RWPE2 (cell line): ENCODE data around the gene ZNF445.

Experiments used
- ATAC-seq: fragments of 200-7000 bp; cut with Tn5 transposase; 3 replicates; pipeline ENCODE4 v1.9.1; 2021; ENCODE audit warnings: low read depth
- DNase-seq: peaks from one replicate; pipeline ENCODE4 v3.0.0-alpha.2; 2020; ENCODE audit warnings: low spot score
- H3K27ac ChIP-seq: fragments of 450-650 bp; 2 replicates; pipeline ENCODE4 v1.5.1; 2017; ENCODE audit warnings: mild to moderate bottlenecking; ENCODE audit not compliant: poor library complexity, severe bottlenecking
- H3K27me3 ChIP-seq: fragments of 250-450 bp; sonication (Bioruptor Pico); 2 replicates; pipeline ENCODE4 v1.5.1; 2021; ENCODE audit warnings: mild to moderate bottlenecking, moderate library complexity; ENCODE audit not compliant: insufficient read depth, poor library complexity, severe bottlenecking
- H3K36me3 ChIP-seq: fragments of 250-450 bp; sonication (Bioruptor Pico); 2 replicates; pipeline ENCODE4 v1.5.1; 2020; ENCODE audit warnings: low read depth, mild to moderate bottlenecking, moderate library complexity
- H3K4me1 ChIP-seq: fragments of 250-450 bp; sonication (Bioruptor Pico); 2 replicates; pipeline ENCODE4 v1.5.1; 2021; ENCODE audit warnings: mild to moderate bottlenecking, moderate library complexity; ENCODE audit not compliant: insufficient read depth, poor library complexity, severe bottlenecking
- H3K4me3 ChIP-seq: fragments of 250-450 bp; sonication (Bioruptor Pico); 2 replicates; pipeline ENCODE4 v1.5.1; 2021; ENCODE audit warnings: mild to moderate bottlenecking, moderate library complexity; ENCODE audit not compliant: severe bottlenecking
- H3K9me3 ChIP-seq: fragments of 250-450 bp; sonication (Bioruptor Pico); 2 replicates; pipeline ENCODE4 v1.5.1; 2021; ENCODE audit warnings: mild to moderate bottlenecking, moderate library complexity; ENCODE audit not compliant: severe bottlenecking
- CTCF ChIP-seq: fragments of 450-650 bp; IDR thresholded peaks from one replicate; pipeline ENCODE4 v1.5.1; 2017; ENCODE audit warnings: mild to moderate bottlenecking, moderate library complexity; ENCODE audit not compliant: poor library complexity, severe bottlenecking

The ZNF445 gene

GRCh38 chr3:44430466-44430865 is 47.0 kb downstream of the ZNF445 start:
- H3K36me3 ChIP-seq = no peaks in the 10 kb centered on the region
- H3K4me1 ChIP-seq = no peaks in the 10 kb centered on the region
- no peak for DNase-seq
- no peaks in the 10 kb centered on the region for H3K9me3 ChIP-seq
- no peak overlapping the region for H3K27ac ChIP-seq
- TF ChIP-seq CTCF = no peak
- no peak for ATAC-seq
- H3K4me3 ChIP-seq = no peak overlapping the region
- H3K27me3 ChIP-seq = no peaks in the 10 kb centered on the region

DNA sequence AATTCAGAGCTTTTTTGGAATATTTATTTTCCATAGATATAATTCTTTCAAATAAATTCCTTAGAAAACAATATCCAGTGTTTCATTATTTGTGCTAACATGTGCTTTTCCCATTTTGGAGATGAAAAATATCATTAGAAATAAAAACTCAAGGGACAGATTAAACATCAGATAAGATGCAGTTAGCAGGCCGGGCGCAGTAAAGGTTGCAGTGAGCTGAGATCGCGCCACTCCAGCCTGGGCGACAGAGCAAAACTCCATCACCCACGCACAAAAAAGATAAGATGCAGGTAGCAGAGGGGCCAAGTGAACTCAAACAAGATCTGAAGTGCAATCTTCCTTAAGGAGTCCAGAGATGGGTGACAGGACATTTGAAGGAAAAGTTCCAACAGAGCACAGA is 48.0 kb downstream of the ZNF445 start:
- no peaks in the 10 kb centered on the region for H3K4me1 ChIP-seq
- no peak overlapping the region for H3K4me3 ChIP-seq
- no peaks in the 10 kb centered on the region for H3K36me3 ChIP-seq
- ATAC-seq (no peak), DNase-seq (no peak)
- H3K9me3 ChIP-seq = no peaks in the 10 kb centered on the region
- H3K27ac ChIP-seq = no peak overlapping the region
- no peaks in the 10 kb centered on the region for H3K27me3 ChIP-seq
- TF ChIP-seq CTCF = no peak

- Histone ChIP-seq H3K27ac (no peak overlapping the region), H3K9me3 (no peaks in the 10 kb centered on the region), H3K4me1 (no peaks in the 10 kb centered on the region), H3K4me3 (no peak overlapping the region), H3K27me3 (no peaks in the 10 kb centered on the region), H3K36me3 (no peaks in the 10 kb centered on the region)
- no peak for TF ChIP-seq CTCF
- ATAC-seq (no peak), DNase-seq (no peak)
These were observed 48.6 kb downstream of the ZNF445 start for GRCh38 chr3:44428910-44429309.

DNA sequence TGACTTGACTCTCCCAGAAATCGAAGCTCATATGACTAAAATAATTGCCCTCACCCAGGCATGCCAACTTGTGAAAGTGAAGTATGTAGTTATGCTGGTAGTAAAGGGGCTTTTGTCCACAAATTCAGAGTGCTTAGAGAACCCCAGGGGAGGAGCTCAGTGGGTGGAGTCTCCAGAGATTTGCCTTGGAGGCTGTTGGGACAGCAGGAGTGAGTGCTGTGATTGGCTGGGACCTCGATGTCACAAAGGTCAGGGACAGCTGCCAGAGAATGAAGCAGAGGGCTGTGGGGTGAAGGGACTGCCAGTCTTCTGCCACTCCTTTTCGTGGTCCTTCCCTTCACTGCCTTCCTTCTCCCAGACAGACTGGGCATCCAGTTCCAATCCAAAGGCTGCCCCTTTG is 49.8 kb downstream of the ZNF445 start:
- Histone ChIP-seq H3K27me3 (no peaks in the 10 kb centered on the region), H3K4me1 (no peaks in the 10 kb centered on the region), H3K9me3 (no peaks in the 10 kb centered on the region), H3K27ac (no peak overlapping the region), H3K36me3 (no peaks in the 10 kb centered on the region), H3K4me3 (no peak overlapping the region)
- ATAC-seq = no peak
- DNase-seq = no peak
- no peak for TF ChIP-seq CTCF

DNA sequence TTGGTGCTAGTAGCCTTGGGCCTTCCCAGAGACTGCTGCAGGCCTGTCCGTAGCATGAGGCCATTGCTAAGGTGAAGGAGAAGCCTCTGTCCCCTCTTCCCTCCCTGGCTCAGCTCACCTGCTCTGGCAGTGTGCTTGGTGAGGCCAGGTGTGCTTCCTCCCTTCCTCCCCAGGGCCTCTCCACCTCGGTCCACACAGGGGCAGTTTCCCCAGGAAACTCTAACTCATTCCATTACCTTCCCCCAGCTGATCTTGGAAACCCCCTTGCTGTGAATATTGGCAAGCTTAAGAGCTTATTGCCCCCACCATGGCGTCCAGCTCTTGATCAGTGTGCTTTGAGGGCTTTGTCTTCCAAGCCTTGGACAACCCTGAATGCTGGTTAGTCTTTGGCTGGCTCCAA is 52.7 kb downstream of the ZNF445 start:
- H3K4me1 ChIP-seq = no peaks in the 10 kb centered on the region
- H3K4me3 ChIP-seq = no peak overlapping the region
- H3K27ac ChIP-seq = no peak overlapping the region
- no peaks in the 10 kb centered on the region for H3K9me3 ChIP-seq
- H3K36me3 ChIP-seq = no peaks in the 10 kb centered on the region
- H3K27me3 ChIP-seq = no peaks in the 10 kb centered on the region
- DNase-seq (peak; percentile 19), ATAC-seq (no peak)
- TF ChIP-seq CTCF = no peak
